ENCODE data around the gene ESPN.
"Not testable (repeated sequence)": the region's sequence is repeated elsewhere in the genome, so short reads cannot be mapped to it uniquely, and the experiment has no call there.

Gene ESPN

GRCh38 chr1:6424619-6425593 lies at the start of gene ESPN:
Gene ESPN, plus strand, starts transcription at chr1:6424776. Its CDS starts 180 bp downstream, at chr1:6424956.
- no peak for DNase-seq (ENCODE audit: low read depth in 2 of 2)

GRCh38 chr1:6378096-6378746 lies 46.4 kb upstream of the ESPN start:
- no peak for DNase-seq (ENCODE audit: low read depth in 2 of 2)

GRCh38 chr1:6380037-6380436 lies 44.5 kb upstream of the ESPN start:
- DNase-seq (ENCODE audit: low read depth in 2 of 2): no peak

- no peak for DNase-seq (ENCODE audit: low read depth in 2 of 2)
Measured at GRCh38 chr1:6384135-6384534, 40.4 kb upstream of the ESPN start.

- no peak for DNase-seq (ENCODE audit: low read depth in 2 of 2)
Measured at GRCh38 chr1:6384962-6385361, 39.6 kb upstream of the ESPN start.

- no peak for DNase-seq (ENCODE audit: low read depth in 2 of 2)
Measured at GRCh38 chr1:6385488-6386191, 38.9 kb upstream of the ESPN start.

GRCh38 chr1:6386371-6386949 lies 38.1 kb upstream of the ESPN start:
- DNase-seq (ENCODE audit: low read depth in 2 of 2): no peak

- no peak for DNase-seq (ENCODE audit: low read depth in 2 of 2)
Measured at GRCh38 chr1:6389971-6390370, 34.6 kb upstream of the ESPN start.

GRCh38 chr1:6391951-6392808 lies 32.4 kb upstream of the ESPN start:
- DNase-seq (ENCODE audit: low read depth in 2 of 2): no peak

GRCh38 chr1:6392809-6393399 lies 31.7 kb upstream of the ESPN start:
- DNase-seq (ENCODE audit: low read depth in 2 of 2): no peak

- peak; percentile 75 to 82 for DNase-seq (ENCODE audit: low read depth in 2 of 2)
Measured at GRCh38 chr1:6393400-6394187, 31.0 kb upstream of the ESPN start, which contains the start of gene ACOT7. Gene ACOT7, minus strand, starts transcription at chr1:6393767. Its CDS starts 368 bp downstream, at chr1:6393399.

GRCh38 chr1:6395130-6395529 lies 29.4 kb upstream of the ESPN start:
- not testable (repeated sequence) for DNase-seq (ENCODE audit: low read depth in 2 of 2)

GRCh38 chr1:6395781-6396244 lies 28.8 kb upstream of the ESPN start:
- DNase-seq (ENCODE audit: low read depth in 2 of 2): not testable (repeated sequence)

- no peak for DNase-seq (ENCODE audit: low read depth in 2 of 2)
Measured at GRCh38 chr1:6396998-6397397, 27.6 kb upstream of the ESPN start.

- DNase-seq (ENCODE audit: low read depth in 2 of 2): no peak
Measured at GRCh38 chr1:6397844-6398441, 26.6 kb upstream of the ESPN start.

- DNase-seq (ENCODE audit: low read depth in 2 of 2): no peak
Measured at GRCh38 chr1:6399294-6399693, 25.3 kb upstream of the ESPN start.

- DNase-seq (ENCODE audit: low read depth in 2 of 2): no peak
Measured at GRCh38 chr1:6401673-6402072, 22.9 kb upstream of the ESPN start.

GRCh38 chr1:6408023-6408422 lies 16.6 kb upstream of the ESPN start:
- no peak for DNase-seq (ENCODE audit: low read depth in 2 of 2)

GRCh38 chr1:6409053-6409452 lies 15.5 kb upstream of the ESPN start:
- no peak for DNase-seq (ENCODE audit: low read depth in 2 of 2)
